AG09319 (cell line): ENCODE results near the gene NEU4.

ENCODE experiments used
- DNase-seq: peaks from one replicate; pipeline ENCODE4 v3.0.0-alpha.2; 2010; ENCODE audit warnings: low read depth; ENCODE audit errors: extremely low read depth
- CTCF ChIP-seq: IDR thresholded peaks from 2 replicates; pipeline ENCODE4 v1.5.1; 2011; ENCODE audit warnings: low read depth, mild to moderate bottlenecking, inconsistent platforms, low read length, moderate library complexity

The NEU4 gene

GRCh38 chr2:241771286-241772062, 37.5 kb upstream of the NEU4 start:
- no peak for DNase-seq
- no peak for TF ChIP-seq CTCF

GRCh38 chr2:241772063-241772499, 36.9 kb upstream of the NEU4 start:
- TF ChIP-seq CTCF, result no peak
- no peak for DNase-seq

GRCh38 chr2:241773511-241774418, 35.2 kb upstream of the NEU4 start:
- TF ChIP-seq CTCF, result no peak
- no peak for DNase-seq

GRCh38 chr2:241774419-241775222, 34.4 kb upstream of the NEU4 start:
- TF ChIP-seq CTCF, result no peak

GRCh38 chr2:241775223-241776177, 33.5 kb upstream of the NEU4 start:
- DNase-seq, result no peak
- TF ChIP-seq CTCF, result no peak

More at GRCh38 chr2:241774419-241775222, 34.4 kb upstream of the NEU4 start:
- no peak for DNase-seq
